Neural cell (in vitro differentiated cells): ENCODE measurements around the gene KCND2. TPM values are rescaled to one million over a fixed set of nuclear protein-coding genes. Genes with fewer than 3 reads are reported as not detected.
"Not testable (repeated sequence)": the region's sequence is repeated elsewhere in the genome, so short reads cannot be mapped to it uniquely, and the experiment has no call there.

Source experiments
- H2AFZ ChIP-seq: fragments of 200-600, 300-800 bp; sonication (generic), shearing (Covaris generic); 2 replicates; pipeline ENCODE4 v1.6.0; 2014; ENCODE audit warnings: low read depth, mild to moderate bottlenecking, antibody characterized with exemption, low read length, moderate library complexity
- H3F3A ChIP-seq: fragments of 200-600 bp; shearing (Covaris generic); 2 replicates; pipeline ENCODE4 v1.6.1; 2016; ENCODE audit warnings: mild to moderate bottlenecking, moderate library complexity, mixed read lengths, antibody characterized with exemption, low read length; ENCODE audit not compliant: insufficient read depth, poor library complexity, severe bottlenecking
- H3K27ac ChIP-seq: fragments of 200-600, 300-800 bp; sonication (generic), shearing (Covaris generic); 2 replicates; pipeline ENCODE4 v1.5.1; 2014; ENCODE audit warnings: mild to moderate bottlenecking, low read length, moderate library complexity
- H3K27me3 ChIP-seq: fragments of 300-800, 200-600 bp; sonication (generic), shearing (Covaris generic); 2 replicates; pipeline ENCODE4 v1.6.0; 2014; ENCODE audit warnings: mild to moderate bottlenecking, low read depth, low read length, moderate library complexity; ENCODE audit not compliant: insufficient read depth
- H3K36me3 ChIP-seq: fragments of 300-800, 200-600 bp; sonication (generic), shearing (Covaris generic); 2 replicates; pipeline ENCODE4 v1.5.1; 2014; ENCODE audit warnings: mild to moderate bottlenecking, antibody characterized with exemption, low read length, moderate library complexity; ENCODE audit not compliant: insufficient read depth
- H3K4me2 ChIP-seq: fragments of 300-800, 200-600 bp; sonication (generic), shearing (Covaris generic); 2 replicates; pipeline ENCODE4 v1.6.0; 2014; ENCODE audit warnings: mild to moderate bottlenecking, low read length
- H3K4me3 ChIP-seq: fragments of 300-800, 200-600 bp; sonication (generic), shearing (Covaris generic); 2 replicates; pipeline ENCODE4 v1.5.1; 2014; ENCODE audit warnings: mild to moderate bottlenecking, low read length, moderate library complexity
- H3K79me2 ChIP-seq: fragments of 200-600 bp; shearing (Covaris generic); replicated peaks from 2 replicates; pipeline ENCODE4 v1.6.0; 2014; ENCODE audit warnings: mild to moderate bottlenecking, low read length, moderate library complexity; ENCODE audit not compliant: insufficient read depth
- H3K9ac ChIP-seq: fragments of 300-800, 200-600 bp; sonication (generic), shearing (Covaris generic); 2 replicates; pipeline ENCODE4 v1.6.1; 2016; ENCODE audit warnings: mild to moderate bottlenecking, low read length, mixed read lengths
- H3K9me2 ChIP-seq: fragments of 200-600 bp; shearing (Covaris generic); 2 replicates; pipeline ENCODE4 v1.6.1; 2016; ENCODE audit warnings: mild to moderate bottlenecking, low read length, mixed read lengths; ENCODE audit not compliant: insufficient read depth
- H3K9me3 ChIP-seq: fragments of 200-600, 300-800 bp; sonication (generic), shearing (Covaris generic); 2 replicates; pipeline ENCODE4 v1.6.1; 2016; ENCODE audit warnings: mild to moderate bottlenecking, mixed run types, low read length, moderate library complexity, mixed read lengths
- H4K20me1 ChIP-seq: fragments of 200-600 bp; shearing (Covaris generic); 2 replicates; pipeline ENCODE4 v1.6.1; 2016; ENCODE audit warnings: mild to moderate bottlenecking, mixed run types; ENCODE audit not compliant: insufficient read depth
- CTCF ChIP-seq: fragments of 450-650 bp; IDR thresholded peaks from 2 replicates; pipeline ENCODE4 v1.5.1; 2014; ENCODE audit warnings: antibody characterized with exemption, mild to moderate bottlenecking, moderate library complexity; ENCODE audit not compliant: poor library complexity, severe bottlenecking
- EP300 ChIP-seq: fragments of 450-650 bp; conservative IDR thresholded peaks from 2 replicates; pipeline ENCODE4 v1.6.1; 2014; ENCODE audit warnings: antibody characterized with exemption, mild to moderate bottlenecking, moderate library complexity; ENCODE audit not compliant: poor library complexity, severe bottlenecking
- EZH2 ChIP-seq: fragments of 200-600, 300-800 bp; shearing (Covaris generic), sonication (generic); IDR thresholded peaks from 2 replicates; pipeline ENCODE4 v1.6.1; 2014; ENCODE audit warnings: antibody characterized with exemption, low read length, borderline replicate concordance, mild to moderate bottlenecking; ENCODE audit not compliant: insufficient read depth, poor library complexity, severe bottlenecking
- MXI1 ChIP-seq: fragments of 450-650 bp; conservative IDR thresholded peaks from 2 replicates; pipeline ENCODE4 v1.6.1; 2014; ENCODE audit warnings: antibody characterized with exemption, mild to moderate bottlenecking; ENCODE audit not compliant: poor library complexity, severe bottlenecking
- POLR2AphosphoS5 ChIP-seq: IDR thresholded peaks from 2 replicates; pipeline ENCODE4 v1.6.1; 2012
- REST ChIP-seq: IDR thresholded peaks from 2 replicates; pipeline ENCODE4 v1.6.1; 2012; ENCODE audit warnings: borderline replicate concordance
- SMC3 ChIP-seq: fragments of 450-650 bp; conservative IDR thresholded peaks from 2 replicates; pipeline ENCODE4 v1.6.1; 2014; ENCODE audit warnings: antibody characterized with exemption, mild to moderate bottlenecking, moderate library complexity; ENCODE audit not compliant: poor library complexity
- TAF1 ChIP-seq: IDR thresholded peaks from 2 replicates; pipeline ENCODE4 v1.6.1; 2012; ENCODE audit warnings: low read depth
- polyA plus RNA-seq: library from polyadenylated mRNA; depleted of rRNA; stranded (reverse); fragments of >200 nt; gene quantifications from 2 replicates; pipeline ENCODE4 v1.2.3, GENCODE V29; 2014

KCND2 gene
- polyA plus RNA-seq, 1 donor from 2014 or later = 11.0 TPM

- no peak overlapping the region for H3K4me2 ChIP-seq
- no peak overlapping the region for H3K27ac ChIP-seq
- H3K9me3 ChIP-seq = no peaks in the 10 kb centered on the region
- H2AFZ ChIP-seq = no peak overlapping the region
- no peaks in the 10 kb centered on the region for H3K79me2 ChIP-seq
- H3K9me2 ChIP-seq = no peaks in the 10 kb centered on the region
- H3K27me3 ChIP-seq = no peaks in the 10 kb centered on the region
- H3K9ac ChIP-seq = no peak overlapping the region
- no peaks in the 10 kb centered on the region for H3K36me3 ChIP-seq
- H4K20me1 ChIP-seq = no peaks in the 10 kb centered on the region
- no peaks in the 10 kb centered on the region for H3F3A ChIP-seq
- H3K4me3 ChIP-seq = no peak overlapping the region
- TF ChIP-seq POLR2AphosphoS5 = no peak
- TF ChIP-seq SMC3 = no peak
- TF ChIP-seq EZH2 = no peak
- TF ChIP-seq CTCF = no peak
- TF ChIP-seq EP300 = no peak
- no peak for TF ChIP-seq TAF1
- TF ChIP-seq MXI1 = no peak
- no peak for TF ChIP-seq REST
These were observed 39.6 kb upstream of the KCND2 start for GRCh38 chr7:120233338-120233737.

GRCh38 chr7:120240350-120240749, 32.6 kb upstream of the KCND2 start:
- H3K4me2 ChIP-seq, H3K36me3 ChIP-seq, H3F3A ChIP-seq, H3K9me3 ChIP-seq, H3K27ac ChIP-seq, H3K27me3 ChIP-seq, H3K9ac ChIP-seq, H3K4me3 ChIP-seq, H3K9me2 ChIP-seq, H3K79me2 ChIP-seq, H4K20me1 ChIP-seq, H2AFZ ChIP-seq: not testable (repeated sequence)

- Histone ChIP-seq H3K9me2 (no peaks in the 10 kb centered on the region), H3K79me2 (no peaks in the 10 kb centered on the region), H3K4me3 (no peak overlapping the region), H3K4me2 (no peak overlapping the region), H3K27me3 (no peaks in the 10 kb centered on the region), H3F3A (no peaks in the 10 kb centered on the region), H2AFZ (no peak overlapping the region), H3K36me3 (no peaks in the 10 kb centered on the region), H3K9me3 (no peaks in the 10 kb centered on the region), H3K27ac (no peak overlapping the region), H4K20me1 (no peaks in the 10 kb centered on the region), H3K9ac (no peak overlapping the region)
- TF ChIP-seq MXI1 = no peak
- no peak for TF ChIP-seq SMC3
- TF ChIP-seq REST = no peak
- no peak for TF ChIP-seq TAF1
- no peak for TF ChIP-seq EP300
These were observed 31.0 kb upstream of the KCND2 start for GRCh38 chr7:120241973-120242372.
